Upper lobe of left lung (tissue), 6 donors: Measurements from ENCODE around the gene KRTAP5-4. TPM values are rescaled to one million over a fixed set of nuclear protein-coding genes. Genes with fewer than 3 reads are reported as not detected.
A peak's percentile ranks its signal among the peaks of the same experiment; 100 is the strongest.

Experiments
- ATAC-seq, 2 donors: fragments of 200-7000 bp; cut with Tn5 transposase; one replicate each; pipeline ENCODE4 v1.9.1; 2022; ENCODE audit warnings: mild to moderate bottlenecking in 2 of 2, moderate library complexity in 2 of 2; ENCODE audit not compliant: low FRiP score in 2 of 2
- DNase-seq, 2 donors: peaks; one replicate each; pipeline ENCODE4 v3.0.0-alpha.2; 2019 to 2020
- H3K27ac ChIP-seq, 4 donors: fragments of 200-600 bp; sonication (generic); one replicate each; pipeline ENCODE4 v1.5.1; 2016 to 2019
- H3K27me3 ChIP-seq, 4 donors: fragments of 200-600 bp; sonication (generic); one replicate each; pipeline ENCODE4 v1.5.1; 2017 to 2019
- H3K36me3 ChIP-seq, 4 donors: fragments of 200-600 bp; sonication (generic); one replicate each; pipeline ENCODE4 v1.5.1; 2016 to 2019
- H3K4me1 ChIP-seq, 4 donors: fragments of 200-600 bp; sonication (generic); one replicate each; pipeline ENCODE4 v1.5.1; 2018 to 2019
- H3K4me3 ChIP-seq, 4 donors: fragments of 200-600 bp; sonication (generic); one replicate each; pipeline ENCODE4 v1.5.1; 2017 to 2019; ENCODE audit warnings: mild to moderate bottlenecking in 2 of 4, moderate library complexity in 1 of 4
- H3K9me3 ChIP-seq, 4 donors: fragments of 200-600 bp; sonication (generic); one replicate each; pipeline ENCODE4 v1.5.1; 2018 to 2019
- CTCF ChIP-seq, 6 experiments: fragments of 450-650 bp in 4 of 6; fragments of 200-600 bp in 2 of 6; sonication (generic) in 2 of 6; IDR thresholded peaks; one replicate each; pipeline ENCODE4 v1.5.1; 2016 to 2019; ENCODE audit warnings: antibody characterized with exemption in 6 of 6
- EP300 ChIP-seq, 4 donors: sonication (generic); formaldehyde crosslinking; IDR thresholded peaks; one replicate each; pipeline ENCODE4 v1.5.1; 2017; ENCODE audit warnings: antibody characterized with exemption in 4 of 4, control low read depth in 2 of 4
- POLR2A ChIP-seq, 4 donors: fragments of 450-650 bp; IDR thresholded peaks; one replicate each; pipeline ENCODE4 v1.5.1; 2016 to 2017; ENCODE audit warnings: antibody characterized with exemption in 4 of 4, mild to moderate bottlenecking in 2 of 4
- POLR2AphosphoS5 ChIP-seq, 2 donors: sonication (generic); formaldehyde crosslinking; IDR thresholded peaks; one replicate each; pipeline ENCODE4 v1.5.1; 2017; ENCODE audit warnings: antibody characterized with exemption in 2 of 2
- WGBS, 2 donors: methylation state at CpG; one replicate each; pipeline ENCODE4 v1.1.5; 2017 to 2018; 5-methylcytosine and 5-hydroxymethylcytosine counted together
- total RNA-seq, 6 donors: library from RNA; depleted of rRNA in 4 of 6; stranded (reverse); fragments of >200 nt in 4 of 6; gene quantifications; one replicate each; pipeline versions ENCODE4 v1.1.0 to v1.2.1, GENCODE V29; 2016 to 2021
- donor health status: DM: no; HTN: no; CAD: no; lungs with moderate emphysema.
- donor health status: DM: no; HTN: yes; CAD: no; lungs with severe emphysema.

The KRTAP5-4 gene
- total RNA-seq, 6 donors from 2014 or later: not detected

GRCh38 chr11:1628506-1629325, 6.8 kb upstream of the KRTAP5-4 start:
- TF ChIP-seq CTCF (IDR thresholded peaks at IDR 0.05) (peak; percentile 82 to 90 (median 86)), POLR2AphosphoS5 (IDR thresholded peaks at IDR 0.05) (no peak)
- ATAC-seq (peak; percentile 77 to 85), DNase-seq (peak; percentile 44 to 90)
- Histone ChIP-seq H3K4me1 (peaks cover 0 to 12% (median 7%) of the 10 kb centered on the region in 4 donors), H3K36me3 (no peaks in the 10 kb centered on the region), H3K4me3 (no peak overlapping the region), H3K9me3 (no peaks in the 10 kb centered on the region), H3K27me3 (peaks cover 0 to 8% (median 0%) of the 10 kb centered on the region in 4 donors), H3K27ac (no peak overlapping the region)
- 34 to 38% methylated on average over 15 to 31 of the region's 35 CpGs for WGBS, 2 donors

GRCh38 chr11:1625541-1625940, 3.6 kb upstream of the KRTAP5-4 start:
- H3K4me3 ChIP-seq: no peak overlapping the region
- no peaks in the 10 kb centered on the region for H3K9me3 ChIP-seq
- ATAC-seq (no peak), DNase-seq (no peak)
- TF ChIP-seq POLR2AphosphoS5 (IDR thresholded peaks at IDR 0.05) (no peak), POLR2A (IDR thresholded peaks at IDR 0.05) (no peak), EP300 (IDR thresholded peaks at IDR 0.05) (no peak), CTCF (IDR thresholded peaks at IDR 0.05) (no peak)
- H3K36me3 ChIP-seq: no peaks in the 10 kb centered on the region
- H3K4me1 ChIP-seq: peaks cover 0 to 8% (median 6%) of the 10 kb centered on the region in 4 donors
- no peak overlapping the region for H3K27ac ChIP-seq
- peaks cover 0 to 8% (median 0%) of the 10 kb centered on the region in 4 donors for H3K27me3 ChIP-seq
- 84 to 86% methylated on average over 13 of the region's 13 CpGs for WGBS, 2 donors

GRCh38 chr11:1624621-1625020, 2.7 kb upstream of the KRTAP5-4 start:
- DNase-seq (no peak), ATAC-seq (no peak)
- Histone ChIP-seq H3K4me3 (no peak overlapping the region), H3K27me3 (peaks cover 0 to 8% (median 0%) of the 10 kb centered on the region in 4 donors), H3K9me3 (no peaks in the 10 kb centered on the region), H3K36me3 (no peaks in the 10 kb centered on the region), H3K27ac (no peak overlapping the region), H3K4me1 (peaks cover 0 to 8% (median 6%) of the 10 kb centered on the region in 4 donors)
- TF ChIP-seq POLR2A (IDR thresholded peaks at IDR 0.05) (no peak), CTCF (IDR thresholded peaks at IDR 0.05) (no peak), EP300 (IDR thresholded peaks at IDR 0.05) (no peak), POLR2AphosphoS5 (IDR thresholded peaks at IDR 0.05) (no peak)
- 84 to 85% methylated on average over 16 of the region's 16 CpGs for WGBS, 2 donors

- 63 to 68% methylated on average over 9 of the region's 9 CpGs for WGBS, 2 donors
- ATAC-seq (peak in 1 of 2 donors; percentile 44), DNase-seq (no peak)
- Histone ChIP-seq H3K4me3 (no peak overlapping the region), H3K27ac (no peak overlapping the region), H3K27me3 (peaks cover 0 to 4% (median 0%) of the 10 kb centered on the region in 4 donors), H3K4me1 (peaks cover 0 to 3% (median 2%) of the 10 kb centered on the region in 4 donors), H3K9me3 (no peaks in the 10 kb centered on the region), H3K36me3 (no peaks in the 10 kb centered on the region)
- TF ChIP-seq EP300 (IDR thresholded peaks at IDR 0.05) (no peak), POLR2A (IDR thresholded peaks at IDR 0.05) (no peak), POLR2AphosphoS5 (IDR thresholded peaks at IDR 0.05) (no peak), CTCF (IDR thresholded peaks at IDR 0.05) (no peak)
Measured at GRCh38 chr11:1623716-1624115, 1.8 kb upstream of the KRTAP5-4 start.
